Measurements from ENCODE around the gene SDHAF2. TPM values are rescaled to one million over a fixed set of nuclear protein-coding genes. Genes with fewer than 3 reads are reported as not detected.

The SDHAF2 gene
- total RNA-seq, 4 donors from 2014 or later, result 32.1 to 84.4 (median 53.8) TPM

DNA sequence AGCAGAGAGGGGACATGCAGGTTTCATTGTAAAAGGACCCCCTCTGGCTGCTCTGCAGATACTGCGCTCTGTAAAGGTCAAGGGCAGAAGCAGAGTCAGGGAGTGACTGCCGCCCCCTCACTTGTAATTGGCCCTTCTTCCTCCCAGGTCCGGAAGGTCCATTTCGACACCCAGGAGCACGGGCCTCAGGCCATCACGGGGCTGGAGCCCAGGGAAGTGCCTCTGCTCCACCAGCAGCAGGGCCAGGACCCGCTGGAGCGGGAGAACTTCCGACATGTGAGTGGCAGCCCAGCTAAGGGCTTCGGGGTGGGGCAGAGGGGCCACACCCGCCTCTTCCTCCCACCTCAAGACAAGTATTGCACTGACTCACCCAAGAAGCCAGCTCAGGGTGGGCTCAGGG, 54.6 kb downstream of the SDHAF2 start:
- peaks cover 0 to 6% (median 4%) of the 10 kb centered on the region in 3 donors for H3K27me3 ChIP-seq
- DNase-seq (no peak), ATAC-seq (no peak)
- no peak overlapping the region for H3K4me3 ChIP-seq
- no peaks in the 10 kb centered on the region for H3K36me3 ChIP-seq
- H3K27ac ChIP-seq, result no peak overlapping the region
- H3K4me1 ChIP-seq, result peaks cover 0 to 2% of the 10 kb centered on the region in 2 donors
- H3K9me3 ChIP-seq, result no peaks in the 10 kb centered on the region
- intact Hi-C loops (cut with DNase I; ENCODE audit: low total_unique reads), result no loop called here
- TF ChIP-seq, protein P1, sequence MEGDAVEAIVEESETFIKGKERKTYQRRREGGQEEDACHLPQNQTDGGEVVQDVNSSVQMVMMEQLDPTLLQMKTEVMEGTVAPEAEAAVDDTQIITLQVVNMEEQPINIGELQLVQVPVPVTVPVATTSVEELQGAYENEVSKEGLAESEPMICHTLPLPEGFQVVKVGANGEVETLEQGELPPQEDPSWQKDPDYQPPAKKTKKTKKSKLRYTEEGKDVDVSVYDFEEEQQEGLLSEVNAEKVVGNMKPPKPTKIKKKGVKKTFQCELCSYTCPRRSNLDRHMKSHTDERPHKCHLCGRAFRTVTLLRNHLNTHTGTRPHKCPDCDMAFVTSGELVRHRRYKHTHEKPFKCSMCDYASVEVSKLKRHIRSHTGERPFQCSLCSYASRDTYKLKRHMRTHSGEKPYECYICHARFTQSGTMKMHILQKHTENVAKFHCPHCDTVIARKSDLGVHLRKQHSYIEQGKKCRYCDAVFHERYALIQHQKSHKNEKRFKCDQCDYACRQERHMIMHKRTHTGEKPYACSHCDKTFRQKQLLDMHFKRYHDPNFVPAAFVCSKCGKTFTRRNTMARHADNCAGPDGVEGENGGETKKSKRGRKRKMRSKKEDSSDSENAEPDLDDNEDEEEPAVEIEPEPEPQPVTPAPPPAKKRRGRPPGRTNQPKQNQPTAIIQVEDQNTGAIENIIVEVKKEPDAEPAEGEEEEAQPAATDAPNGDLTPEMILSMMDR (IDR thresholded peaks at IDR 0.05 in 4 of 5, conservative IDR thresholded peaks at IDR 0.05 in 1 of 5), result no peak
- no peak for TF ChIP-seq POLR2A (IDR thresholded peaks at IDR 0.05)
- in situ Hi-C loops (cut with MboI; ENCODE audit: low sequenced_read_pairs in 4 of 4), result no loop called here

DNA sequence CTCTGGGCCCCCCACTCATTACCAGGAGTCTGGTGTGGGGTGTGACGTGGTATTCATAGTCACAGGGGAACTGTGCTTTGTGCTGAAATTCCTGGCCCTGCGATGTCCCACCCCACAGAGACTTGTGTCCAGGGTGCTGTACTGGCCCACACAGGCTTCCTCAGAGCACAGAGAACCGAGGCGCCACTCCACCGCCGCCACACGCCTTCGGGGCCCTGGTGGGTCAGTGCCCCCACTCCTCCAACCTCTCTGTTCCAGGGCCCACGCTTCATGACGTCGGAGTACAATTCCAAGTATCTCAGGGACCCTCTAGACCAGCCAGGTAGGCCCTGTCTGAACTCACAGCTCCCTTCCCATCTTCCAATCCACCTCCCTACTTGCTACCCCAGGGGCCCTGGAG, 55.2 kb downstream of the SDHAF2 start:
- Histone ChIP-seq H3K4me3 (no peak overlapping the region), H3K27me3 (peaks cover 0 to 6% (median 4%) of the 10 kb centered on the region in 3 donors), H3K9me3 (no peaks in the 10 kb centered on the region), H3K4me1 (peaks cover 0 to 5% of the 10 kb centered on the region in 2 donors), H3K36me3 (no peaks in the 10 kb centered on the region), H3K27ac (no peak overlapping the region)
- in situ Hi-C loops (cut with MboI; ENCODE audit: low sequenced_read_pairs in 4 of 4) (no loop called here), intact Hi-C loops (cut with DNase I; ENCODE audit: low total_unique reads) (no loop called here)
- DNase-seq (no peak), ATAC-seq (no peak)
- TF ChIP-seq POLR2A (IDR thresholded peaks at IDR 0.05), result no peak
- TF ChIP-seq, protein P1 (IDR thresholded peaks at IDR 0.05 in 4 of 5, conservative IDR thresholded peaks at IDR 0.05 in 1 of 5), result no peak

DNA sequence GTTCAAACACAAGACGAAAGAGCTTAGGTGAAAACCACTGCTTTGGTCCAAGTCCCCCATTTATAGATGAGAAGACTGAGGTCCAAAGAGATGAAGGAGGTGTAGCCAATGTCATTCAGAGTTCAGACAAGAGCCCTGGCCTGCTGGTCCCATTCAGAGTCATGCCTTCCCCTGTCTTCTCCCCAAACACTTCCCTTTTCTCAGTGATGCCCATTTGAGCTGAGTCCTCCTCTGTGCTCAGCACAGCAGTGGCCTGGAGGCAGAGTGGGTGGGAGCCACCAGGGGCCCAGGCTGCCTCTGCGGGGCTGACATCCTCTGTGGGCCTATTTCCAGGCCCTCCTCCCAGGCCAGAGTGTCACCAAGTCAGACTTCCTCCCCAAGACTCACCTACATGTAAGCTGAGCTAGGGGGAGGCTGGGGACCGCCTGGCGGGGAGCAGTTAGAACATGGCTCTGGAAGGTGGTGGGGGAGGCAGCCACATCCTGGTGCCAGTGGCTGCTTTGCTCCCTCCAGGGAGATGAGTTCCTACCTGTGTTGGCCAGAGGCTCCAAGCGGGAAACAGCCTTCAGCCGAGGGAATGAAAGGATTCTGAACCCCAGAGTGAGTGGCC, 56.2 kb downstream of the SDHAF2 start:
- Histone ChIP-seq H3K4me3 (no peak overlapping the region), H3K36me3 (no peaks in the 10 kb centered on the region), H3K27me3 (peaks cover 0 to 6% (median 4%) of the 10 kb centered on the region in 3 donors), H3K27ac (no peak overlapping the region), H3K9me3 (no peaks in the 10 kb centered on the region), H3K4me1 (peaks cover 0 to 5% of the 10 kb centered on the region in 2 donors)
- intact Hi-C loops (cut with DNase I; ENCODE audit: low total_unique reads), result no loop called here
- ATAC-seq (no peak), DNase-seq (no peak)
- TF ChIP-seq, protein P1 (IDR thresholded peaks at IDR 0.05 in 4 of 5, conservative IDR thresholded peaks at IDR 0.05 in 1 of 5), result no peak
- no peak for TF ChIP-seq POLR2A (IDR thresholded peaks at IDR 0.05)
- in situ Hi-C loops (cut with MboI; ENCODE audit: low sequenced_read_pairs in 4 of 4), result no loop called here

DNA sequence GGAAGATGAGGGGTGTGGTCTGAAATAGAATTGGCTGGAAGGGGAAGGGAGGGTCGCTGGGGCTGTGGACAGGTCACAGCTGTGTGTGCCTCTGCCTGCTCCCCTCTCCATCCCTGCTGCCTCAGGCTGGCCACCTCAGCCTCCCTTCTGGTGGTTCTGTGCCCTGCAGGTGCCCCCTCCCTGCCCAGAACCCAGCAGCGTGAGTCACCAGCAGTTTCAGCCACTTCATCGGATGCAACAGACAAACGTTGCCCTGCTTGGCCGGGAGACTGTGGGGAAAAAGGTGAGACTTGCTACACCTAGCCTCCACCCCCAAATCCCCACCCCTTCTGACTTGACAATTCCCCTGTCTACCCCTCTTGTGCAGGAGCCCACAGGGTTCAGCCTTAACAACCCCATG, 56.9 kb downstream of the SDHAF2 start:
- ATAC-seq (no peak), DNase-seq (no peak)
- no peaks in the 10 kb centered on the region for H3K9me3 ChIP-seq
- in situ Hi-C loops (cut with MboI; ENCODE audit: low sequenced_read_pairs in 4 of 4) (no loop called here), intact Hi-C loops (cut with DNase I; ENCODE audit: low total_unique reads) (no loop called here)
- H3K36me3 ChIP-seq, result no peaks in the 10 kb centered on the region
- no peak overlapping the region for H3K27ac ChIP-seq
- no peak for TF ChIP-seq POLR2A (IDR thresholded peaks at IDR 0.05)
- TF ChIP-seq, protein P1 (IDR thresholded peaks at IDR 0.05 in 4 of 5, conservative IDR thresholded peaks at IDR 0.05 in 1 of 5), result no peak
- H3K27me3 ChIP-seq, result peaks cover 0 to 6% (median 4%) of the 10 kb centered on the region in 3 donors
- peaks cover 0 to 5% of the 10 kb centered on the region in 2 donors for H3K4me1 ChIP-seq
- H3K4me3 ChIP-seq, result no peak overlapping the region

Measured in gastrocnemius medialis (tissue), 4 donors.